HG02798 (cell line): Measurements from ENCODE around the gene SCAF1.

Experiments
- ATAC-seq: cut with Tn5 transposase; IDR thresholded peaks from one replicate; pipeline ENCODE4 v1.9.1; 2021; ENCODE audit warnings: mild to moderate bottlenecking; ENCODE audit not compliant: unreplicated experiment, poor library complexity

The SCAF1 gene

DNA sequence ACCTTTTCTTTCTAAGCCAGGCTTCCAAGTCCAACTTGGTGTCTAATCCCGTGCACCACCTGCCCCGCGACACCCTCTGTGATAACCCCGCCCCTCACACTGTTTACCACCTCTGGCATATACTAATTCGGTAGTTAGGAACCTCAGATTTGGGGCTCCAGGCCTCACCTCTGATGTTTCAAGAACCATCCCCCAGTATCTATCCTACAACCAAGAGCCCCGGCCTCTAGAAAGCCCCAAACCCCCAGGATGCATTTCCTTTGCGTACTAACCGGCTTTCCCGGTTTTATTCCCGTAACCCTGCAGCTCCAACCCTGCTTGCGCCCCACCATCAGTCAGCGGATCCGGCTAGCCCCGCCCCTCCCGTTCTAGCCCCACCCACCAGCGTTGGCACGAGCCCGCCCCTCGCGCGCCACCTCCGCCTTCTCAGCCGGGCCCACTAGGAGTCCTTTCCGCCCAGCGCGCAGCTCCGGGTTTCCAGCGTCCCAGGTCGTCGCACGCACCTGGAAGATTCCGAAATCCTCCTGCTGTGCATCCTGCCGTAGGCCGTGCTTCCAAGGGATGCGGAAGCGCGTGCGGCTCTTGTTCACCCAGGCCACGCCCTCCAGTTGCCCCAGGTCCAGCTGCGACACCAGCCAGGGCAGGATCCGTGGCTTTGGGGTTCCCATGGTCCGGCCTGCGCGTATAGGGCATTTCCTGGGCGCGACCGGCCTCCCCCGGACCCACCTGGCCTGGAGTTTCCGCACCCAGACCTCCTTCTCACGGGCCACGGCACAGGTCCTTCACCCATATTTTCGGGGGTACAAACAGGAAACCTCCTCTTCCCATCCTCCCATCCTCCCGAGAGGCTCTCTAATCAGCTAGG lies 22.4 kb downstream of the SCAF1 start:
- peak; percentile 48 for ATAC-seq

DNA sequence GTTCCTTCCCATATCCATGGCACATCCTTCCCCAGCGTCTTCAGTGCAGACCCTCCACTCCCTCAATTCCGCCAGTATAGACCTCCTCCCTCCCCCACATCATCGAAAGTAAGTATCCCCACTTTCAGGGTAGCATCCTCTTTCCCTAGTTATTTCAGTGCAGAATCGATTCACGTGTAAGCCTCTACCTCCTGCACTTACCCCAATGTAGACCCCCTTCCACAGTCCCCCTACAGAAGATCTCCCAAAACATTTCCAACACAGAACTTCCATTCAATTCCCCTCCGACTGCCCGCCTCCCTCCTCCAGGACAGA lies 23.0 kb downstream of the SCAF1 start:
- no peak for ATAC-seq

DNA sequence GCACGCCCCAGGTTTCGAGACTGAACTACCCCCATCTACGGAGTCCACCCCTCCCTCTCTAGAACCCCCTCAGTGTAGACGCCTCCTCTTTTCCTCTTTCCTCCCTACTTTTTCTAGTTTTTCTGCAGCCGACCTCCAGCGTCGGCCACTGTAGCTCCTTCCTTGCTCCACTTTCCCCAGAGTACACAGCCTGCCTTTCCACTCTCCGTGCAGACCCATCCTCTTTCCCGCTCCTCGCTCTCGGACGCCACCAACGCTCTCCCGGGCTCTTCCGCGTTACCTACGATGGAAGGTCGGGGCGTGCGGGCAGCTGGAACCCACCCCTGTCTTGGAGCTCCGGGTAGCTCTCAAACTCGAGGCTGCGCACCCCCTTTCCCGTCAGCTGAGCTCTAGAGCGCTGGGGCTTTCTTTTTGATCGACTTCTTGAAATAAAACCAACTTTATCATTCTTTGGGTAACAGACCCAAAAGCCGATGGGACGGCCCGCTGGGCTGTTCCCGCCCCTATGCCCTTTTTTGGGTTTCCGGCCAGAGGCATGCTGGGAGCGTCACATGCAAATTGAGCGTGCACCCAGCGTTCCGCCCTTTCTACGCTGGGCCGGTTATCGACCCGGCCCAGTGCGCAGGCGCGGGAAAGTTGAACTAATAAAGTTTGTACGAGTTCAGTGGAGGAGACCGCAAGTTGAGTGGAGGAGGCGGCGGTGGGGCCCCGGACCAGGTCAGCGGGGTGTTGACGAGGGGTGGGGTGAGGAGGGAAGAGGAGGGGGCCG lies 23.5 kb downstream of the SCAF1 start, which contains the start of the genes BCL2L12 and IRF3:
BCL2L12 (plus strand) TSS at position 583 of the 769 bp plus-strand sequence. CDS start 760 bp downstream, outside the sequence.
IRF3 (minus strand) TSS at position 507 of the 769 bp plus-strand sequence. CDS start 1,019 bp downstream, outside the sequence.
- ATAC-seq, result peak; percentile 90

DNA sequence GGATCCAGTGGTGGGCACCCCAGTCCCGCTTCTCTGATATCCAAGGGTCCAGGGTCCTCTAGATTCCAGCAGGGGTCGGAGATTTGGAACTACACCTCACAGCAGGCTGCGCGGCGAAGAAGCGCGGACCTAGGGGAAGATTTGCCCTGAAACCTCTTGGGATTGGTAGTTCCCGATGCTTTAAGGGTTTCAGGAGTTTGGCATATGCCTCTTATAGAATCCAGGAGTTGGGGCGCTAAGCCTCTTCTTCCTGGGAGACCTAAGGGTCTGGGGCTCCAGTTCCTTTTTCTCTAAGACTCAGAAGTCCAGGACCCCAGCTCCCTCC lies 24.1 kb downstream of the SCAF1 start:
- ATAC-seq, result no peak

GRCh38 chr19:49667473-49667872 lies 25.5 kb downstream of the SCAF1 start:
- no peak for ATAC-seq

- no peak for ATAC-seq
Measured at GRCh38 chr19:49669516-49669915, 27.5 kb downstream of the SCAF1 start.

GRCh38 chr19:49672131-49672919 lies 30.3 kb downstream of the SCAF1 start:
- ATAC-seq, result no peak

DNA sequence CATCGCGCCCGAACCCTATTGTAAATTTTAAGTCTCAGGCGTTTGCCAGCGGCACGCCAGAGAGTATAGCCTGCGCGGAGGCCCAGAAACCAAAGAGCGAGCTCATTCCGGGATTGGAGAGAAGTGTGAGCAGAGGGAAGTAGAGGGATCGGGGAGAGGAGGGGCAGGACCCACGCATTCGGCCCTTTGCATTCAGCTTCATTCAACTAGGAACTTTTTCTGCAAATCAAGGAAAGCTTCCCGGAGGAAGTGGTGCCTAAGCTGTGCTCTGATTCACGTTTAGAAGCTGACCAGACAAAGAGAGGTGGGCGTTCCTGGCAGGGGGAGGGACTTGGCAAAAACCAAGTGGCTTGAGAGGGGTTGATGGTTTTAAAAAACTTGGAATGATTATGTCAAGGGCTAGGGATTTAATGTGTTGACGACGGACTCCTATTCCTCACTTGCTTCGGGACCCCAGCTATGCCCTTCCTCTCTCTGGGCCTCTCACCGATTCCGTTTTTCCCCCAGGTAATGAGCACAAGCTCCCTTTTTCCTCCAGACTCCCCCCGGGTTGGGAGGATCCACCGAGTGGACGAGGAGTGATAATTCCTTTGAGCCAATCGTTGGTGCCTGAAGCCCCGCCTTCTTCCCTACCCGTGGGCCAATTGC lies 34.3 kb downstream of the SCAF1 start:
- ATAC-seq, result peak; percentile 22

- peak; percentile 78 for ATAC-seq
Measured at GRCh38 chr19:49676784-49677230, 34.8 kb downstream of the SCAF1 start.

GRCh38 chr19:49677231-49677900 lies 35.4 kb downstream of the SCAF1 start, which contains the start of gene PRMT1:
TSS of gene PRMT1 (plus strand) at chr19:49677271. CDS start at chr19:49677281, 10 bp downstream.
- no peak for ATAC-seq

DNA sequence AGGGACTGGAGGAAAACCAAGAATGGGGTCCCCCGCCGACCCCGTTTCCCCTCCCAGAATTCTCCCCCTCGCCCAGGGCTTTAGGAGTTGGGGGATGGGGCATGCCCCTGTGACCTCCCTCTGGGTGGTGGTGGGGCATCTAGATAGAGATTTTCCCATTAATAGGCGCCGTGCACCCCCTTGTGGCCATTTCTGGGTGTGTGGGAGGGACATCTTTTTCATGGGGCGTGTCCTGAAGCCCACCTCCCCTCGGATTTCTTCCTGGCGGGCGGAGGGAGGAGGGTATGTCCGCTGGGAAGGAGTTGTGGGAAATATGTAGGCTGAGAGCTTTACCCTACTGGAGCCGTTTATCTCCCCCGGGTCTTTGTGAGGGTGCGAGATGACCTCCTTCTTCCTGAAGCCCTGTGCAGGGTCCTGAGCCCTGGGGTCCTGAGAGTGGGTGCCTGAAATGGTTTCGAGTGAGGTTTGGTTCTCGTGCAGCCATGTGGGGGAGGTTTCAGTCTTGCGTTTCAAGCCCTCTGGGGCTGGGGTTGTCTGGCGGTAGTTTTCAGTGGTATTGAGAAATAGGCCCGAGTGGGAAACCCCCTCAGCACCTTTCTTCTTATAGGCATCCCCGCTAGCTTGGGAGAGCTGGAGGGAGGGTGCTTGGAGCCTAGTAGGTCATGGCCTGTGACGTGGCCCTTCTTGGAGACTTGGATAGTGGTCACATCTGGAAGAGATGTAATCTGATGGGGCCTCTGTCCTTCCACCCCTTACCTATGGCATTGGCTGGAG lies 36.1 kb downstream of the SCAF1 start:
- no peak for ATAC-seq

- ATAC-seq, result no peak
Measured at GRCh38 chr19:49678985-49679770, 37.2 kb downstream of the SCAF1 start.

DNA sequence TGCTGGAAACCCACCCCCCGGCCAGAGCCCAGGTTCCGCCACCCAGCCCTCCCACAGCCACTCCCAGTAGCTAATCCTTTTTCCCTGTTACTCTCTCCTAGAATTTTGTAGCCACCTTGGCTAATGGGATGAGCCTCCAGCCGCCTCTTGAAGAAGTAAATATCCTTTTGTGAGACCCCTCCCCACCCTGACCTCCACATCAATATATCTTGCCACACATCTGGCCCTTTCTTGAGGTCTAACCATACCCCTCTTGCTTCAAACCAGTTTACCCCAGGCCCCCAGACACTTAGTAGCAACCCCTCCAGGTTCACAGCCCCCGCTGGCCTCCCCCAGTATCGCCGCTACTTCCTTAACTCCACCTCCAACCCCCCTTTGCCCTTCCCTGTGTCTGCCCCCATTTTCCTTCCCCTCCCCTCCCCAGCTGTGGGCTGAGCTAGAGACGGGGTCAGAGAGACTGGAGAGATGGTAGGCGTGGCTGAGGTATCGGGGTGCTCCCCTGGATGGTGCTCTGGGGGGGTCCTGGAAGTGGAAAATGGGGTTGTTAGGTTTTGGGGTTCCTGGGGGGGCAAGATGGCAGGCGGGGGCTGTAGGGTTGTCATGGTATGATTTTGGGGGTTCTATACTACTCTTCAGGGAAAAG lies 37.9 kb downstream of the SCAF1 start:
- no peak for ATAC-seq

DNA sequence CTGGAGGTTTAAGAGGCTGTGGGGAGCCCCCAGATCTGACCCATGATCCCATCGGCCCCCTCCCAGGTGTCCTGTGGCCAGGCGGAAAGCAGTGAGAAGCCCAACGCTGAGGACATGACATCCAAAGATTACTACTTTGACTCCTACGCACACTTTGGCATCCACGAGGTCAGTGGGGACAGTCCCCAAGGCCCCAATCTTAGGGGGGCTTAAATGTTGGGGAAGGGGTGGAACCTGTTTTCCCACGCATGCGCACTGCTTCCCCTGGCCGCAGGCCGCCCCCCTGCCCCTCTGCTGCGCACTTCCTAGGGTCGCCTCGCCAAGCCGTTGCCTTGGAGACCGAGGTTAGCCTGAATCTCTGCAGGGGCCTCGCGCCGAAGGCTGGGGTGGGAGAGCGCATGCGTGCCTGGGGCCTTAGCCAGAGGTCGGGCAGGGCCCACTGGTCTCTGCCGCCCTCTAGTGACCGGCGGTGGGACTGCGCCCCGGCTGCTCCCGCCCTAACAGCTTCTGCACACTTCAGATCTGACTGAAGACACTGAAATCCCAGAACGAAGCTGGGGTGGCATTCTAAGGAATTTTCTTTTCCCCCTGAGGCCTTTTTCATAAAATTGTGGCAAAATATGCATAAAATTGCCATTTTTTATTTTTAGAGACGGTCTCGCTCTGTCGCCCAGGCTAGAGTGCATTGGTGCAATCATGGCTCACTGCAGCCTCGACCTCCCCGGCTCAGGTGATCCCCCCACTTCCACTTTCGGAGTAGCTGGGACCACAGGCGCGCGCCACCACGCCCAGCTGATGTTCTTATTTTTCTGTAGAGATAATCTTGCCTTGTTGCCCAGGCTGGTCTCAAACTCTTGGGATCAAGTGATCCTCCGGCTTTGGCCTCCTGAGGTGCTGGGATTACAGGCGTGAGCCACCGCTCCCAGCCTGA lies 38.7 kb downstream of the SCAF1 start:
- ATAC-seq, result no peak

DNA sequence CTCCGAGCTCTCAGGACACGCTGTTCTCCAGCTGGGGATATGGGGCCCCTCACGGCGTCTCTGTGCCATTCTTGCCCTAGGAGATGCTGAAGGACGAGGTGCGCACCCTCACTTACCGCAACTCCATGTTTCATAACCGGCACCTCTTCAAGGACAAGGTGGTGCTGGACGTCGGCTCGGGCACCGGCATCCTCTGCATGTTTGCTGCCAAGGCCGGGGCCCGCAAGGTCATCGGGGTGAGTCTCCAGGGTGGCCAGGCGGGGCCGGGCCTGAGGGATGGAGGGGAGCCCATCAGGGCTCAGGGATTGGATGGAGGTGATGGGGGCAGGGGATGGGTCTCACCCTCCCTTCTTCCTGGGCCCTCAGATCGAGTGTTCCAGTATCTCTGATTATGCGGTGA lies 39.8 kb downstream of the SCAF1 start:
- ATAC-seq, result no peak

- ATAC-seq, result no peak
Measured at GRCh38 chr19:49682274-49682673, 40.3 kb downstream of the SCAF1 start.
